ENCODE data around the gene RIC1. TPM values are rescaled to one million over a fixed set of nuclear protein-coding genes. Genes with fewer than 3 reads are reported as not detected.

Gene RIC1
- total and polyA plus RNA-seq, 9 of the 15 experiments (the other 6 are each of a cell fraction or from before 2014, with no cell fraction given): 3.2 to 25.8 (median 15.0) TPM

- TF ChIP-seq ATF4 (CRISPR knock-in tag; IDR thresholded peaks at IDR 0.05): no peak
- no peak for TF ChIP-seq SPI1 (IDR thresholded peaks at IDR 0.05; ENCODE audit: borderline replicate concordance, low read depth, low read length)
- no peak for TF ChIP-seq NR2C1 (IDR thresholded peaks at IDR 0.05)
- no peak for TF ChIP-seq NR2C1 (tag; IDR thresholded peaks at IDR 0.05)
Measured at GRCh38 chr9:5633243-5633642, 4.3 kb downstream of the RIC1 start (continued).

GRCh38 chr9:5635390-5635789 is 6.5 kb downstream of the RIC1 start:
- no peak for FAIRE-seq
- no peaks in the 10 kb centered on the region for H3K27me3 ChIP-seq (ENCODE audit: control insufficient read depth in 2 of 2, insufficient read depth in 2 of 2, low read length in 2 of 2)
- no peak overlapping the region for H3K9ac ChIP-seq (ENCODE audit: insufficient read depth in 1 of 2, low read depth in 2 of 2, low read length in 2 of 2)
- ChIA-PET POLR2A (no interaction called here), CTCF (ENCODE audit: low intra/inter-chr PET ratio) (no interaction called here)
- no peak for ATAC-seq
- no peak for DNase-seq (ENCODE audit: extremely low read depth in 1 of 4, low spot score in 3 of 4)
- H4K20me1 ChIP-seq (replicated peaks; ENCODE audit: control insufficient read depth, insufficient read depth, low read length): no peaks in the 10 kb centered on the region
- intact Hi-C loops (cut with micrococcal nuclease) (no loop called here), in situ Hi-C loops (cut with MboI) (no loop called here)
- peaks cover 0 to 6% of the 10 kb centered on the region in 2 experiments; a peak in 3 of 5 replicates for H3K4me1 ChIP-seq (replicated peaks in 1 of 2; ENCODE audit: control insufficient read depth in 2 of 2, insufficient read depth in 2 of 2, low read length in 2 of 2)
- peaks cover 3% of the 10 kb centered on the region; the same call in 1 of the 3 replicates for H3K36me3 ChIP-seq (ENCODE audit: control insufficient read depth, insufficient read depth, low read length)
- no peak overlapping the region for H3K4me2 ChIP-seq (ENCODE audit: insufficient read depth, low read length)
- WGBS (ENCODE audit: insufficient coverage, low coverage, missing lambda C conversion rate): 94% methylated on average over 4 of the region's 4 CpGs
- no peak overlapping the region for H3K4me3 ChIP-seq
- no peak overlapping the region for H2AFZ ChIP-seq (ENCODE audit: low read depth, low read length)
- H3K27ac ChIP-seq (ENCODE audit: extremely low read depth, low read depth, low read length): no peak overlapping the region
- TF ChIP-seq TRIM28 (IDR thresholded peaks at IDR 0.05) (0 out of 2 replicates have a peak, but pooled peaks have one; percentile 19), NFRKB (IDR thresholded peaks at IDR 0.05; ENCODE audit: low read depth) (no peak), RBM25 (IDR thresholded peaks at IDR 0.05; ENCODE audit: low read depth, low read length, severe bottlenecking) (peak; percentile 56)
- BruUV-seq (replicated peaks): no TSS peak
- peaks cover 99% of the 10 kb centered on the region for H3K79me2 ChIP-seq (ENCODE audit: control insufficient read depth, insufficient read depth, low read length)
- H3K9me1 ChIP-seq (ENCODE audit: control insufficient read depth, insufficient read depth, low read length): no peaks in the 10 kb centered on the region
- H3K9me3 ChIP-seq (replicated peaks; ENCODE audit: control insufficient read depth, insufficient read depth, low read depth, low read length): peaks cover 12% of the 10 kb centered on the region
